Activated CD4-positive, alpha-beta memory T cell treated with anti-CD3 and anti-CD28 coated beads, Interleukin-2, amount 10 ng/mL, durations not matched to agents 7 days and 5 days (primary cell): Measurements from ENCODE around the gene ARHGAP8. TPM values are rescaled to one million over a fixed set of nuclear protein-coding genes. Genes with fewer than 3 reads are reported as not detected.
A peak's percentile ranks its signal among the peaks of the same experiment; 100 is the strongest.

ENCODE experiments used
- CTCF ChIA-PET: fragments of 350-600 bp; sonication (Branson Sonifier 250); formaldehyde crosslinking; loops from one replicate; lab custom pipeline; 2021; ENCODE audit warnings: antibody characterized with exemption, inconsistent platforms; lab: Charles Lee
- POLR2A ChIA-PET: fragments of 350-600 bp; sonication (Branson Sonifier 250); formaldehyde crosslinking; loops from one replicate; lab custom pipeline; 2021; ENCODE audit warnings: antibody characterized with exemption; lab: Charles Lee
- DNase-seq: peaks from one replicate; pipeline ENCODE4 v3.0.0-alpha.2; 2020
- H3K27ac Mint-ChIP-seq: one replicate; pipeline ENCODE4 v1.8.0; 2021; ENCODE audit warnings: mild to moderate bottlenecking, mixed read lengths
- H3K27me3 Mint-ChIP-seq: one replicate; pipeline ENCODE4 v1.8.0; 2021; ENCODE audit warnings: mixed read lengths
- H3K36me3 Mint-ChIP-seq: one replicate; pipeline ENCODE4 v1.8.0; 2021; ENCODE audit warnings: low read depth, mixed read lengths
- H3K4me1 Mint-ChIP-seq: one replicate; pipeline ENCODE4 v1.8.0; 2021; ENCODE audit warnings: mixed read lengths
- H3K4me3 Mint-ChIP-seq: one replicate; pipeline ENCODE4 v1.8.0; 2021; ENCODE audit warnings: mild to moderate bottlenecking, mixed read lengths
- H3K9me3 Mint-ChIP-seq: one replicate; pipeline ENCODE4 v1.8.0; 2021; ENCODE audit warnings: mixed read lengths
- total RNA-seq, 2 experiments: library from RNA; stranded (reverse); gene quantifications; one replicate each; pipeline ENCODE4 v1.2.3, GENCODE V29; 2021

ARHGAP8 gene
- total RNA-seq, 2 experiments from 2014 or later, result 0.70 to 0.78 TPM

DNA sequence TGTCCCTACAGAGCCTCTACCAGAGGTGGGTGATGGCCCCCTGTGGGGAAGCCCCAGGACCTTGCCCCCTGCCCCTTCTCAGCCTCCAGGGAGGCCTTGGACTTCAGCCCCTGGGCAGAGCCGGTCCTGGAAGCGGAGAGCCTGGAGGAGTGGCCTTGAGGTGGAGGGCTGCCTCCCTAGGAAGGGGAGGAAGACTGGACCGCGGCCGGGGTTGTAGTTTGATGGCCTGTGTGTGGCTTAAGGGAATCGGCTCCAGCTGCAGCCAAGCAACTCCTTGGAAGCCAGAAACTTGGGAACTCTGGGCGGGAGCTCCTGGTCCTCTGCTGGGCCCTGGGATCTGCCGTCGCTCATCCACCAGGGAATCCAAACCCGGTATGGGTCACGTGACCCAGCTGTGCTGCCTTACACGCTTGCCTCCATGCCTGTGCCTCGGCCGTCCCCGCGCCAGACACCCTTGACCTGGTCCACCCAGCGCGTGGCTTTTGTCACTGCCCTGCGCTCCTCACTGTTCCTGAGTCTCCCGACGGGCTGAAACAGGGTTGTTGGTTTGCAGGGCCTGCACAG lies 23.5 kb upstream of the ARHGAP8 start:
- no peaks in the 10 kb centered on the region for H3K36me3 Mint-ChIP-seq
- H3K4me1 Mint-ChIP-seq, result peaks cover 2% of the 10 kb centered on the region
- no peak overlapping the region for H3K27ac Mint-ChIP-seq
- POLR2A ChIA-PET, result no interaction called here
- no peak for DNase-seq
- CTCF ChIA-PET, result no interaction called here
- no peak overlapping the region for H3K4me3 Mint-ChIP-seq
- peaks cover 3% of the 10 kb centered on the region for H3K9me3 Mint-ChIP-seq
- no peaks in the 10 kb centered on the region for H3K27me3 Mint-ChIP-seq

DNA sequence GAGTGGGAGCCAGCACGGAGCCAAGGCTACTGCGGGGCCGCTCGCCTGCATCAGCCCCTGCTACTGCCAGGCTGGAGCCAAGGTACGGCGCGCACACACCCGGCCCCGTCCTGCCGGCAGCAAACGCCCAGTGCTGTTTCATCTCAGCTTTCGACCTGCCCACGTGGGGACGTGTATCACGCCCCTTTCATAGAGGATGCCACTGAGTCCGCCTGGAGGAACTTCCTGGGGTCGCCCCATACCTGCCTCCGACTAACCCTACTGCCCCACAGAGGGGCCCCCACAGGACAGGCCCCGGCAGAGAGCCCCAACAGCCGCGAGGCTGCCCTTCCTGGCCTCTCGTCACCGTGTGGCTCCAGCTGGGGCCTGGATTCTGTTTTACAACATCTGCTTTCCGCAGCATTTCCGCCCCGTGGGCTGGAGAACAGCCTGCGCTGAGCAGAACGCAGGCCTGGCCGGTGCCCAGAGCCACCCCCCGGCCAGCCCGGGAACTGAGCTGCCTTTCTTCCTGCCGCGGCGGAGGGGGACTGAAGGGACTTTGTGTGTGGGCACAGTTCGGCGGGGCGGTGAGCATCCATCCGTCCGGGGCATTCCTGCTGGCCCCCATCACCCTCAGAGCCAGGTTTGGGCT lies 22.9 kb upstream of the ARHGAP8 start:
- peaks cover 2% of the 10 kb centered on the region for H3K4me1 Mint-ChIP-seq
- ChIA-PET POLR2A (no interaction called here), CTCF (no interaction called here)
- no peaks in the 10 kb centered on the region for H3K36me3 Mint-ChIP-seq
- peaks cover 3% of the 10 kb centered on the region for H3K9me3 Mint-ChIP-seq
- DNase-seq, result no peak
- no peak overlapping the region for H3K4me3 Mint-ChIP-seq
- H3K27me3 Mint-ChIP-seq, result no peaks in the 10 kb centered on the region
- no peak overlapping the region for H3K27ac Mint-ChIP-seq

DNA sequence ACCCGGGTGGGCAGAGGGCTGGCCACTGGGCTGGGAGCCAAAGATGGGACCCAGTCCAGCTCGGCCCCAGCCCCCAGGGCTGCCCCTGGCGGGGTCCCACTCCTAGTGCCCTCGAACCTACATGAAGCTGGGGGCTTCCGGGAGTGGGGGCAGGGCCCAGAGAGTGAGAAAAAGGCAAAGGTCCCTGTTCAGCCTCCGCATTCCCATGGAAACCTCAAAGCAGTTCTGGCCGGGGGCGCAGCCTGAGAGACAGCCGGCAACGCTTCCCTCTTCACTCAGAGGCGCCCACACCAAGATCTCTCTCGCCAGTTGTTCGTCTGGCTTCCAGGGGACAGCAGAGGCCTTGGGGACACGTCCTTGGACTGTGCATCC lies 22.4 kb upstream of the ARHGAP8 start:
- Mint-ChIP-seq H3K9me3 (peaks cover 3% of the 10 kb centered on the region), H3K27me3 (no peaks in the 10 kb centered on the region), H3K27ac (no peak overlapping the region), H3K36me3 (no peaks in the 10 kb centered on the region), H3K4me3 (no peak overlapping the region), H3K4me1 (peaks cover 2% of the 10 kb centered on the region)
- DNase-seq, result no peak
- CTCF ChIA-PET, result no interaction called here
- POLR2A ChIA-PET, result no interaction called here

DNA sequence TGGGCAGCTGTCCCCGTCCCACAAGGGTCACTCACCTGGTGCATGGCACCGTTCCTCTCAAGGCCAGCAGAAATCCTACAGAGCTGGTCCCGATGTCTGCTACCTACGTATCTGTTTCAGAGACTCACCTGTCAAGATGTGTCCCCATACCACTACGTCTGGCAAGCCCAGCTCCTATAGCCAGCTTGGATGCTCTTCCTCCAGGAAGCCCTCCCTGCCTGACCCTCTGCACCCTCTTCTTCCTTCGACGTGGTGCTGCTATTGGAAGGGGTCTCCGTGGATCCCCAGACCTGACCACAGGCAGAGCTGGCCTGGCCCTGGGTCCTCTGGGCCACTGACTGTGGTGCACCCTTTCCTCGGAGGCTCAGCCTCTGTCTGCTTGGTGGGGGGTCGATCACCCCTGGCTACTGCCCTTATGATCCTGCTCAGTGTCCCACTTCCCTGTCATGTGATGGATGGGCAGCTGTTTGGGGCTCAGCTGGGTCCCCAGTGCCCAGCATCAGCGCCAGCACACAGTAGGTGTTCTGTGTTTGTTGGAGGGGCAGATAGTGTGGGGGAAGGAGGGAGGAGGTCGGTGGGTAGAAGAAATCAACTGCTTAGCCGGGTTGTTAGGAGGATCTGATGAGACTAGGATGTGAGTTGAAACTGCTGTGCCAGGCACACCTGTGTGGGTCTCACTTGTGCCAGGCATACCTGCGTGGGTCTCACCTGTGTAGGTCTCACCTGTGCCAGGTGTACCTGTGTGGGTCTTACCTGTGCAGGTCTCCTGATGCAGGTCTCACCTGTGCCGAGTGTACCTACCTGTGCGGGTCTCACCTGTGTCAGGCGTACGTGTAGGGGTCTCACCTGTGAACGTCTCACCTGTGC lies 21.7 kb upstream of the ARHGAP8 start:
- Mint-ChIP-seq H3K27me3 (no peaks in the 10 kb centered on the region), H3K9me3 (peaks cover 3% of the 10 kb centered on the region), H3K4me1 (peaks cover 2% of the 10 kb centered on the region), H3K4me3 (no peak overlapping the region), H3K36me3 (no peaks in the 10 kb centered on the region), H3K27ac (no peak overlapping the region)
- no peak for DNase-seq
- POLR2A ChIA-PET, result no interaction called here
- CTCF ChIA-PET, result no interaction called here

DNA sequence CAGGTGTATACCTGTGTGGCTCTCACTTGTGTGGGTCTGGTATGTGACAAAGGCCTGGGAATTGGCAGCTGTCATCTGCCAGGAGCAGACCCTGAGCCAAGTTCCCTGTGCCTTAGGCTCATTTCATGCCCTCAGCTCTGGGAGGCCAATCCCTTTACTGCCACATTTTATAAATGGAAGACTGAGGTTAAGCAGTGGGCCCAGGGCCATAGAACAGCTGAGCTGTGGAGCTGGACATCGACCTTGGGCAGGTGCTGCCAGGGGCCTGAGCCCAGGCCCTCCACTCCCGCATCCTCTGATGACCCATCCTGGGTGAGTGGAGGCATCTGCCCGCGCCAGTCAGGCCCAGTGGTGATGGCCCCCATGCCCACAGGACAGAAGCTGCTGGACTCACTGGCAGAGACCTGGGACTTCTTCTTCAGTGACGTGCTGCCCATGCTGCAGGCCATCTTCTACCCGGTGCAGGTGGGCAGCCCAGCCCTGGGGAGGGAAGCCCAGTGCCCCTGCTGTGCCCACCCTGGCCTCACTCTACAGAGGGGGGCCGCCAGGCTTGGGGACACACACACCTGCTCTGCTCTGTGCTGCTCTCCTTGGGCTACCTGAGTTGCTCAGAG lies 20.9 kb upstream of the ARHGAP8 start:
- ChIA-PET POLR2A (no interaction called here), CTCF (no interaction called here)
- no peak for DNase-seq
- peaks cover 3% of the 10 kb centered on the region for H3K9me3 Mint-ChIP-seq
- no peaks in the 10 kb centered on the region for H3K27me3 Mint-ChIP-seq
- no peak overlapping the region for H3K4me3 Mint-ChIP-seq
- no peaks in the 10 kb centered on the region for H3K36me3 Mint-ChIP-seq
- H3K27ac Mint-ChIP-seq, result no peak overlapping the region
- H3K4me1 Mint-ChIP-seq, result peaks cover 2% of the 10 kb centered on the region

DNA sequence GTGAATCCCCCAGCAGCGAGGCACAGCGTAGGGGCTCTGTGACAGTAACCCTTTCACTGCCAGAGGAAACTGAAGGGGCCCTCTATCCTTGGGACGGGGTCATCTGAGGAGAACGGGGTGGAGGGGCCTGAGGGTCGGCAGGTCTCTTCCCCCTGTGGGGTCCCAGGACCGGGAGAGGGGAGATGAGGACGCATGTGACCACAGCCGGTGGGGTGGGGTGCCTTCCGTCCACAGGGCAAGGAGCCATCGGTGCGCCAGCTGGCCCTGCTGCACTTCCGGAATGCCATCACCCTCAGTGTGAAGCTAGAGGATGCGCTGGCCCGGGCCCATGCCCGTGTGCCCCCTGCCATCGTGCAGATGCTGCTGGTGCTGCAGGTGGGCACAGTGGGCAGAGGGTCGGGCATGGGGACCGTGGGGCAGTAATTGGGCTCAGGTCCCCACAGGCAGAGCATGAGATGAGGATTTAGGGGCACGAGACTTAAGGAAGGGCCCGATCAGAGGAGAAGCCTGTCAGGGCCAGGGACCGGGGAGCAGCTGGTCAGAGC lies 20.3 kb upstream of the ARHGAP8 start:
- Mint-ChIP-seq H3K4me3 (no peak overlapping the region), H3K4me1 (peaks cover 2% of the 10 kb centered on the region), H3K27me3 (no peaks in the 10 kb centered on the region), H3K27ac (no peak overlapping the region), H3K36me3 (no peaks in the 10 kb centered on the region), H3K9me3 (peaks cover 3% of the 10 kb centered on the region)
- ChIA-PET CTCF (no interaction called here), POLR2A (no interaction called here)
- no peak for DNase-seq

DNA sequence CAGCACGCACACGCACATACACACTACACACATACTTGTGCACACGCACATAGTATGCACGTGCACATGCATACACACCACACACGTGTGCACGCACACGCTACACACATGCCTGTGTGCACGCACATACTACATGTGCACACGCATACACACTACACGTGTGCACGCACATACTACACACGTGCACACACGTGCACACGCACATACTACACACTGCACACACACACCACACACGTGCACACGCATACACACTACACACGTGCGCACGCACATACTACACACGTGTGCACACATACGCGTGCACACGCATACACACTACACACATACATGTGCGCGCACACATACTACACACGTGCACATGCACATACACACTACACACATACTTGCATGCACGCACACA lies 19.7 kb upstream of the ARHGAP8 start:
- Mint-ChIP-seq H3K4me3 (no peak overlapping the region), H3K27ac (no peak overlapping the region), H3K9me3 (peaks cover 3% of the 10 kb centered on the region), H3K27me3 (no peaks in the 10 kb centered on the region), H3K36me3 (no peaks in the 10 kb centered on the region), H3K4me1 (peaks cover 2% of the 10 kb centered on the region)
- DNase-seq, result no peak
- ChIA-PET POLR2A (no interaction called here), CTCF (interaction anchor here (0.9 kb wide), 1 partner anchor 24 kb away, joined by 5 read pairs; no protein-coding TSS in a partner anchor)

DNA sequence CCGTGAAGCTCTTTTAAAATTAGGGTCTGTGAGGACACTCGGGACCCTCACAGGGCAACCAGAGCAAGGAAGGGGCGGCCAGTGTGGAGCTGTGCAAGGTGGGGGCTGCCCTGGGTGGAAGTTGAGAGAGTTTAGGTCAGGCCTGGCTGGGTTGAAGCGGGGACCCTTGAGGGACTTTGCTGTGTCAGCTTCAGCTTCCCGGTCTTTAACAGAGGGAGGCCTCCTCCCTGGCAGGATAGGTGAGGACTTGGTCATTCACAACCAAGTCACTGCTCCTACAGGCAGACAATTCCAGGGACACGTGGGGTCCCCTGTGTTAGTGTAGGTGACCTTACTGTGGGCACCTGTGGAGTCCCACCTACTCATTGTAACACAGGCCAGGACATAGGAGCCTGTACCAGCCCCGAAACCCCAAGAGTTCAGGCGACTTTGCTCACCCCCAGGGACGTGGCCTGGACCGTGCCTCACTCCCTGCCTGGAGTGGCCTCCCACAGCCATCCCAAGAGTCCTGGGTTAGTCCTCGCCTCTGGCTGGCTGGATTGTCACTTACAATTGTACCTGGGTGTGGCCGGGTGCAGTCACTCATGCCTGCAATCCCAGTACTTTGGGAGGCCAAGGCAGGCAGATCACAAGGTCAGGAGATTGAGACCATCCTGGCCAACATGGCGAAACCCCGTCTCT lies 18.8 kb upstream of the ARHGAP8 start:
- H3K4me3 Mint-ChIP-seq, result no peak overlapping the region
- POLR2A ChIA-PET, result no interaction called here
- H3K9me3 Mint-ChIP-seq, result peaks cover 3% of the 10 kb centered on the region
- no peak overlapping the region for H3K27ac Mint-ChIP-seq
- H3K36me3 Mint-ChIP-seq, result no peaks in the 10 kb centered on the region
- no peaks in the 10 kb centered on the region for H3K4me1 Mint-ChIP-seq
- no peaks in the 10 kb centered on the region for H3K27me3 Mint-ChIP-seq
- no peak for DNase-seq
- CTCF ChIA-PET, result interaction anchor here (0.9 to 1.9 kb wide), 4 partner anchors 18 to 49 kb away, joined by 3 to 9 read pairs (median 5); no protein-coding TSS in a partner anchor

DNA sequence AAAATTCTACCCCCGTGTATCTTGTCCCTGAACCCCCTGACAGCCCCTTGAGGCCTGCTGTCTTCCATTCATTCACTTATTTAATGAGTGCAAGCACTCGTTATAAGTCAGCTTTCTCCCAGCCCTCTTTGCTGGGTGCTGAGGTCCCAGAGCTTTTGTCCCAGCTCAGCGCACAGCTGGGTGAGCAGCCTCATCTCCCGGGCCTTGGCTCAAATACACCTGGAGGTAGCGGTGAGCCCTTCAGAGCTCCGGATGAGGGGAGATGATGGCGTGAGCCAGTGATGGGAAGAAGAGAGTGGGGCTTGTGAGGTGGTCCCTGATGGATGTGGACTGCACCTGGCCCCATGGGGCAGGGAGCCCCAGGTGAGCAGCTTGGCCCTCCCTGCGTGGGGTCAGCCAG lies 18.1 kb upstream of the ARHGAP8 start:
- ChIA-PET CTCF (interaction anchor here (0.9 to 1.9 kb wide), 4 partner anchors 17 to 50 kb away, joined by 3 to 9 read pairs (median 6); no protein-coding TSS in a partner anchor), POLR2A (no interaction called here)
- no peak overlapping the region for H3K27ac Mint-ChIP-seq
- no peak overlapping the region for H3K4me3 Mint-ChIP-seq
- no peaks in the 10 kb centered on the region for H3K4me1 Mint-ChIP-seq
- no peaks in the 10 kb centered on the region for H3K27me3 Mint-ChIP-seq
- no peak for DNase-seq
- H3K9me3 Mint-ChIP-seq, result peaks cover 3% of the 10 kb centered on the region
- no peaks in the 10 kb centered on the region for H3K36me3 Mint-ChIP-seq

DNA sequence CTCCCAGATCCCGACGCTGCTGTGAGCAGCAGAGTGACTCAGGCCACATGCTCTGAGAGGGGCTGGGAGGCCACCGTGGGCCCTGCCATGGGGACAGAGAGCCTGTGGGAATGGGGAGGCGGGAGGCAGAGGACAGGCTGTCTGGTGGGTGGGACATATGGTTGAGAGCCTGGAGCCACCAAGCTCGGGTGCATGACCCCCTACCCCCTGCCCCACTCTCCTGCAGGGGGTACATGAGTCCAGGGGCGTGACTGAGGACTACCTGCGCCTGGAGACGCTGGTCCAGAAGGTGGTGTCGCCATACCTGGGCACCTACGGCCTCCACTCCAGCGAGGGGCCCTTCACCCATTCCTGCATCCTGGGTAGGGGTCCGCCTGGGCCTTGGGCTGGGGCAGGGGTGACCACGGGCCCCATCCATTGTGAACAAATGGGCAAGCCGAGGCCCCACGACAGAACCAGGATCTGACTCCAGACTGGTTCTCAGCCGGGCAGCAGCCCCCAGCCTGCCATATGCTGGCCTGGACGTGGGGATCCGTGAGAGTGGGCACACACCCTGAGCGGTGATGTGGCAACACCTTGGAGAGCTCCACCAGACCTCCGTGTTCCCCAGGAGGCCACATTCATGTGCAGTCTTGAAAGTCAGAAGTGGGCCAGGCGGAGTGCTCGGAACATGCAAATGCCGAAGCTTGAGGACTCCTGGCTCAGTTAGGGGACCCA lies 17.4 kb upstream of the ARHGAP8 start:
- peaks cover 3% of the 10 kb centered on the region for H3K9me3 Mint-ChIP-seq
- ChIA-PET CTCF (interaction anchor here (0.8 to 2.0 kb wide), 9 partner anchors 12 to 51 kb away, joined by 3 to 9 read pairs (median 5); no protein-coding TSS in a partner anchor), POLR2A (no interaction called here)
- no peak for DNase-seq
- no peaks in the 10 kb centered on the region for H3K27me3 Mint-ChIP-seq
- H3K4me3 Mint-ChIP-seq, result no peak overlapping the region
- H3K36me3 Mint-ChIP-seq, result no peaks in the 10 kb centered on the region
- no peak overlapping the region for H3K27ac Mint-ChIP-seq
- H3K4me1 Mint-ChIP-seq, result no peaks in the 10 kb centered on the region

DNA sequence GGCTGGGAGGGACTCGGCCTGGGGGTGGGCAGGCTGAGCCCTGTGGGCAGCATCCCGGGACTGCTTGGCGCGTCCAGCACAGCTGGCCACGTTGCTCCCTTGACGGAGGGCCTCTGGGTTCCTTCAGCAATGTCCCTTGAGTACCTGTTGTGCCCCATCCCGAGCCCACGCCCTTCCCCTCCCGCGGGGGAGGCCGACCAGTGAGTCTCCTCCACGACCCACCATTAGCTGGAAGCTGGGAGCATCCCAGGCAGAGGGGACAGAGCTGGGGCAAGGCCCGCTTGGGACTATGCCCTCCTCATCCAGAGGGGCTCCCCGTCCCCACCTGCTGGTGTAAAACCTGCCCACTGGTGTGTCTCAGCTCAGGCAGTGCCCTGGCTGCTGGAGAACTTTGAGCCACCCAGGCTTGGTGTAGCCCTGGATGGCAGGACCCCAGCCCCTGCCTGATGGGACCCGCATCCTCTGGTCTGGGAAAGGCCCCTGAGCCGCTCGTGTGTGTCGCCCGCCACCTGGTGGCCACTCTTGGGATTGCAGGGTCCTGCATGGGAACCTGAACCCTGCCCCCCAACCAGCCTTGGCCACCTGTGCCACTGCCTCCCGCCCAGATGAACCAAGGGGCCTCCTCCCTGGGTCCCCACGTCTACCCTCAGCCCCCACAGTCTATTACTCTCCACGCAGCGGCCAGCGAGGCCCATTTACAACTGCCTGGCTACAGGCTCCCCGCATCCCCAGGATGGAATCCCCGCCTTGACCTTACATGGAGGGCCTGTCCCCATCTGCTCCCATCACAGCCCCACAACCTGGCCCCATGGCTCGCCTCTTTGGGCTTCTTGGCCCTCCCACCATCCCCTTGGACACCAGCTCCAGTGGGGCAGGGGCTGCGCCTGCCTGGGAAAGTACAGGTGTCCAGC lies 16.6 kb upstream of the ARHGAP8 start:
- no peaks in the 10 kb centered on the region for H3K36me3 Mint-ChIP-seq
- H3K27ac Mint-ChIP-seq, result no peak overlapping the region
- H3K27me3 Mint-ChIP-seq, result no peaks in the 10 kb centered on the region
- DNase-seq, result peak; percentile 79
- POLR2A ChIA-PET, result no interaction called here
- no peaks in the 10 kb centered on the region for H3K4me1 Mint-ChIP-seq
- H3K9me3 Mint-ChIP-seq, result peaks cover 3% of the 10 kb centered on the region
- CTCF ChIA-PET, result interaction anchor here (0.8 to 2.0 kb wide), 9 partner anchors 12 to 51 kb away, joined by 3 to 9 read pairs (median 5); no protein-coding TSS in a partner anchor
- no peak overlapping the region for H3K4me3 Mint-ChIP-seq
